Right hindlimb (tissue), 1 donor: ENCODE data around the gene ERF.

Experiments used
- DNase-seq: peaks from one replicate; pipeline ENCODE4 v3.0.0-alpha.2; 2018

ERF gene

GRCh38 chr19:42252365-42253244 lies 2.3 kb downstream of the ERF start:
- peak; percentile 82 for DNase-seq

GRCh38 chr19:42251572-42252358 lies 3.2 kb downstream of the ERF start:
- DNase-seq = no peak

GRCh38 chr19:42250666-42251531 lies 4.0 kb downstream of the ERF start:
- DNase-seq = peak; percentile 60

- no peak for DNase-seq
Observed at GRCh38 chr19:42250183-42250665, 4.7 kb downstream of the ERF start.

GRCh38 chr19:42249769-42250168 lies 5.2 kb downstream of the ERF start:
- no peak for DNase-seq

- DNase-seq = no peak
Observed at GRCh38 chr19:42249149-42249750, 5.7 kb downstream of the ERF start.

- no peak for DNase-seq
Observed at GRCh38 chr19:42248270-42249148, 6.4 kb downstream of the ERF start.

GRCh38 chr19:42247640-42248199 lies 7.2 kb downstream of the ERF start:
- DNase-seq = peak; percentile 25

GRCh38 chr19:42246922-42247639 lies 7.8 kb downstream of the ERF start:
- DNase-seq = peak; percentile 19

- peak; percentile 81 for DNase-seq
Observed at GRCh38 chr19:42246143-42246921, 8.6 kb downstream of the ERF start.

GRCh38 chr19:42245231-42245630 lies 9.7 kb downstream of the ERF start:
- DNase-seq = no peak

GRCh38 chr19:42244347-42245220 lies 10.3 kb downstream of the ERF start:
- peak; percentile 96 for DNase-seq

GRCh38 chr19:42242512-42243409 lies 12.2 kb downstream of the ERF start, which contains the start of gene GSK3A:
Gene GSK3A, minus strand, starts transcription at chr19:42242602. Its CDS starts 137 bp downstream, at chr19:42242465.
- DNase-seq = peak; percentile 99

GRCh38 chr19:42242069-42242511 lies 12.8 kb downstream of the ERF start:
- DNase-seq = no peak

GRCh38 chr19:42241279-42241678 lies 13.6 kb downstream of the ERF start:
- no peak for DNase-seq

GRCh38 chr19:42239544-42240220 lies 15.2 kb downstream of the ERF start:
- no peak for DNase-seq
